ENCODE data around the gene TRDN.
"Not testable (repeated sequence)": the region's sequence is repeated elsewhere in the genome, so short reads cannot be mapped to it uniquely, and the experiment has no call there.

Gene TRDN

GRCh38 chr6:123562264-123562663 lies 74.5 kb downstream of the TRDN start:
- no peak for DNase-seq (ENCODE audit: low read depth in 2 of 2)

GRCh38 chr6:123559816-123560215 lies 76.9 kb downstream of the TRDN start:
- DNase-seq (ENCODE audit: low read depth in 2 of 2), result not testable (repeated sequence)

- not testable (repeated sequence) for DNase-seq (ENCODE audit: low read depth in 2 of 2)
Measured at GRCh38 chr6:123557474-123557873, 79.3 kb downstream of the TRDN start.

GRCh38 chr6:123551939-123552707 lies 84.6 kb downstream of the TRDN start:
- DNase-seq (ENCODE audit: low read depth in 2 of 2), result no peak

- DNase-seq (ENCODE audit: low read depth in 2 of 2), result no peak
Measured at GRCh38 chr6:123550052-123550617, 86.6 kb downstream of the TRDN start.

- no peak for DNase-seq (ENCODE audit: low read depth in 2 of 2)
Measured at GRCh38 chr6:123549476-123549875, 87.3 kb downstream of the TRDN start.

- DNase-seq (ENCODE audit: low read depth in 2 of 2), result no peak
Measured at GRCh38 chr6:123547216-123547978, 89.4 kb downstream of the TRDN start.

- DNase-seq (ENCODE audit: low read depth in 2 of 2), result no peak
Measured at GRCh38 chr6:123546537-123546936, 90.2 kb downstream of the TRDN start.

GRCh38 chr6:123541462-123541861 lies 95.3 kb downstream of the TRDN start:
- DNase-seq (ENCODE audit: low read depth in 2 of 2), result no peak

- DNase-seq (ENCODE audit: low read depth in 2 of 2), result no peak
Measured at GRCh38 chr6:123533862-123534648, 102.7 kb downstream of the TRDN start.

GRCh38 chr6:123529843-123530242 lies 106.9 kb downstream of the TRDN start:
- no peak for DNase-seq (ENCODE audit: low read depth in 2 of 2)

GRCh38 chr6:123529058-123529457 lies 107.7 kb downstream of the TRDN start:
- no peak for DNase-seq (ENCODE audit: low read depth in 2 of 2)

GRCh38 chr6:123527406-123527805 lies 109.3 kb downstream of the TRDN start:
- DNase-seq (ENCODE audit: low read depth in 2 of 2), result no peak

- DNase-seq (ENCODE audit: low read depth in 2 of 2), result no peak
Measured at GRCh38 chr6:123526128-123526527, 110.6 kb downstream of the TRDN start.

- no peak for DNase-seq (ENCODE audit: low read depth in 2 of 2)
Measured at GRCh38 chr6:123524781-123525180, 112.0 kb downstream of the TRDN start.

- no peak for DNase-seq (ENCODE audit: low read depth in 2 of 2)
Measured at GRCh38 chr6:123520217-123520616, 116.5 kb downstream of the TRDN start.

- no peak for DNase-seq (ENCODE audit: low read depth in 2 of 2)
Measured at GRCh38 chr6:123519189-123519505, 117.6 kb downstream of the TRDN start.

- no peak for DNase-seq (ENCODE audit: low read depth in 2 of 2)
Measured at GRCh38 chr6:123518441-123519188, 118.1 kb downstream of the TRDN start.

GRCh38 chr6:123515715-123516114 lies 121.0 kb downstream of the TRDN start:
- DNase-seq (ENCODE audit: low read depth in 2 of 2), result no peak

GRCh38 chr6:123509112-123509511 lies 127.6 kb downstream of the TRDN start:
- no peak for DNase-seq (ENCODE audit: low read depth in 2 of 2)

- DNase-seq (ENCODE audit: low read depth in 2 of 2), result no peak
Measured at GRCh38 chr6:123508290-123508689, 128.5 kb downstream of the TRDN start.

All from stimulated activated CD4-positive, alpha-beta T cell treated with anti-CD3 and anti-CD28 coated beads, Interleukin-12 subunit alpha, Interleukin-12 subunit beta, amount 100 ng/mL, for 24 hours (primary cell).